GM19452 (cell line): ENCODE results near the gene FAM219A.

ENCODE experiments used
- ATAC-seq: cut with Tn5 transposase; IDR thresholded peaks from one replicate; pipeline ENCODE4 v1.9.1; 2021; ENCODE audit not compliant: unreplicated experiment

Gene FAM219A, protein sequence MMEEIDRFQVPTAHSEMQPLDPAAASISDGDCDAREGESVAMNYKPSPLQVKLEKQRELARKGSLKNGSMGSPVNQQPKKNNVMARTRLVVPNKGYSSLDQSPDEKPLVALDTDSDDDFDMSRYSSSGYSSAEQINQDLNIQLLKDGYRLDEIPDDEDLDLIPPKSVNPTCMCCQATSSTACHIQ

GRCh38 chr9:34458013-34458958 lies at the start of gene FAM219A, which contains the start of gene DNAI1:
FAM219A (minus strand) TSS chr9:34458570; CDS start chr9:34458263, 307 bp downstream.
DNAI1 (plus strand) TSS chr9:34458805; CDS start chr9:34459006, 201 bp downstream.
- ATAC-seq: peak; percentile 98

DNA sequence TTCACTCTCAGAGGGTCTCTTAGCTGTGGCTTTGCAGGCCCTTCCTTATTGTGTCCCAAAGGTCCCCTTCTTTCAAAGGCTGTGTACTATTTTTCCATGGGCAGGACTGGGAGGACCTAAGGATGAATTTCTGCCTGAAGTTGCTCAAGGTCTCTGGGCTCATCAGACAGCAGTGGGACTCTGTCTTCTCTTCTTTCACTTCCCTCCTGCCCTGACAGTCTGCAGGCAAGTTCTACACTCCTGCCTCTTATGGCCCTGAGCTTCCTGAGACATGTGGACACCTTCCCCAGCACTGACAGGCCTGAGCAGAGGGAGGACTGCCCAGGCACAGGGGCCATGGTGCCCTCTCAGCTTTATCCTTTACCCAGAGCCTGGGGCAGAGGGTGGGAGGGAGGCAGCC lies 49.6 kb upstream of the FAM219A start:
- no peak for ATAC-seq

GRCh38 chr9:34507556-34507955 lies 49.2 kb upstream of the FAM219A start:
- ATAC-seq: no peak

- no peak for ATAC-seq
These were observed 48.3 kb upstream of the FAM219A start for GRCh38 chr9:34506623-34507022.

DNA sequence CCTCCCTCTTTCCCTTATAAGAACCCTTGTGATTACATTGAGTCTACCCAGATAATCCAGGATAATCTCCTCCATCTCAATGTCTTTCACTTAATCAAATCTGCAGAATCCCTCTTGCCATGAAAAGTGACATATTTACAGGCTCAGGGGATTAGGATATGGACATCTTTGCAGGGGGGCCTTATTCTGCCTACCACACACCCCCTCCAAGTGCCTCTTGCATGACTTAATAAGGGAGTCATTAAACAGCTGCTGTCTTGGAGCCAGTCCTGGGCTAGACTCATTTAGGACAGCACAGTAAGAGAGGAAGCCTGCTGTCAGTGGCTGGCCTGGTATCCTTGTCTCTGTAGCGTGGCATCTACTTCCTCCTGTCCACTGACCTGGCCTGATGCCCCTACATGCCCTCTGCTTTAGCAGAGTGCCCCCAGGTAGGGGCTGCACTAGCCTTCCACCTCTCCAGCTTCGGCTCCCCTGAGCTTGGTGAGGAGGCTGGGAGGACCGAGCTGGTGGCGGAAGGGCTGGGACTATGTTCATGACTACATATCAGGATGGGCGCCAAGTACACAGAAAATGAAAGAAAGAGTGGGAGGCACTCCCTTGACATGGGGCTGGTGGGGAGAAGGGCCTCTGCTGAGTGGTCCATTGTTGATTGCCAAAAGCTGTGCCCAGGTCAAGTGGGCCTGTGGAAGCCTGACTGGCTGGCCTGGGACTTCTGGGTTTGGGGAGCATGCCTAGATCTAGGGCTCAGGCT lies 47.2 kb upstream of the FAM219A start:
- ATAC-seq: no peak

- ATAC-seq: no peak
These were observed 45.0 kb upstream of the FAM219A start for GRCh38 chr9:34503406-34503805.

GRCh38 chr9:34502891-34503290 lies 44.5 kb upstream of the FAM219A start:
- no peak for ATAC-seq

GRCh38 chr9:34502471-34502870 lies 44.1 kb upstream of the FAM219A start:
- no peak for ATAC-seq

DNA sequence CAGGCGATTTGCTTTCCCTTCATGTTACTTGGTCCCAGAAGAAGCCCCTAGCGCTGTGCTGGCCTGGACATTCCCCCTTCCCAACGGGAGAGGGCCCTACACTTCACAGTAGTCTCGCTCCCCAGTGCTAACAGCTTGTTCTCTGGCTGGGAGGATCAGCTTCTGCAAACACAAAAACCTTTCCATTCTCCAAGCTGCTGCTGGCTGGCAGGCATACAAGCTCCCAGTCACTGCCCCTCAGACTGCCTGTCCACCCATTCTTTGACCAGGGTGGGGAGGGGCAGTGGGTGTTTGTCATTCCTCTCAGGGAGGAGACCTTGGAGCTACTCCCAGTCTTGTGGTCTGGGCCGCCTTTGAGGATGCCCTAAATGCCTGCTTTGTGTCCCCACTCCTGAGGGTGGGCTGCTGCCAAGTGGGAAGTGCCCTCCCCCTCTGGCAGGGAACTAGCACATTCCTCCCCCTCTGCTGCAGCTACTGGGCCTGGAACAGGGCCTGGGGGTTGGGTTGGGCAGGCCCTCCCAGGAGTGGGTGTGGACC lies 43.6 kb upstream of the FAM219A start:
- ATAC-seq: no peak

- ATAC-seq: no peak
These were observed 43.0 kb upstream of the FAM219A start for GRCh38 chr9:34501372-34501771.

DNA sequence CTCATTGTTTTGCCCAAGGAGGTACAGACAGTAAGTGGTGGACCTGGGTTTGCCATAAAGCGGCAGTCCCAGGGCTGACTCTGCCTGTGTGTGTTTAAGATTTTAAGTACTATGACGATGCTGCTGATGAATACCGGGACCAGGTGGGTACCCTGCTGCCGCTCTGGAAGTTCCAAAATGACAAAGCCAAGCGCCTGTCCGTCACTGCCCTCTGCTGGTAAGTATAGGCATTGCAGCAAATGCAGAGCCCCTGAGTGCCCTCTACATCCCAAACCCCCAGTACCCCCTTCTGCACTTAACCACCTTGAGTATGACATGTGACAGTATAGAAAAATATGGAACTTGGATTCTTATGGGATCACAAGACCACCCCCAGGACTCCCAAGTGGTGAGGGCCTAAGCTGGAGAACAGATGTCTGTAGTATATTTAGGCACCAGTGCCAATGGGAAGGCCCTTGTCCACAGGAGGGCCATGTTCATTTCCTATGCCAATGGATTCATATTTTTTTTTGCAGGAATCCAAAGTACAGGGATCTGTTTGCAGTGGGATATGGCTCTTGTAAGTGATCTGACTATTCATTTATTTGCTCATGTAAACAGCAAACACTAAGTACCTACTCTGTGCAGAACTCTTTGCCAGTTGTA lies 42.4 kb upstream of the FAM219A start:
- no peak for ATAC-seq

DNA sequence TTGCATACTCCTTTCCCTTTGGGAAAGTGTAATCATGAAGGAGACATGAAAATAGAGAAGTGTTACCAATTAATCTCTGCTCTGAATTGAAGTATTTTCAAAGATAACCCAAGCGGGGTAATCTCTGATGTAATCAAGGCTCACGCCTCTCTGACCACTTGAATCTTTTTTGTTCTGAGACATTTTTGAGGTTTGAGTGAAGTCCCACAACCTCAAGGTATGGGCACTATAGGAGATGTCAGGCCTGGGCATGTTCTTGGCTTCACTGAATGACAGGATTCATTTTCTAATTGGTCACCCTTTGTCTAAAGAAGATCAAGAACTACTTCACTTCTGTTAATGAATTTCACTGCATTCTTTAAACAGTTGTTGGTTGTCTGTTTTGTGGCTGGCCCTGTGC lies 40.7 kb upstream of the FAM219A start:
- no peak for ATAC-seq

- ATAC-seq: no peak
These were observed 40.2 kb upstream of the FAM219A start for GRCh38 chr9:34498553-34498952.

DNA sequence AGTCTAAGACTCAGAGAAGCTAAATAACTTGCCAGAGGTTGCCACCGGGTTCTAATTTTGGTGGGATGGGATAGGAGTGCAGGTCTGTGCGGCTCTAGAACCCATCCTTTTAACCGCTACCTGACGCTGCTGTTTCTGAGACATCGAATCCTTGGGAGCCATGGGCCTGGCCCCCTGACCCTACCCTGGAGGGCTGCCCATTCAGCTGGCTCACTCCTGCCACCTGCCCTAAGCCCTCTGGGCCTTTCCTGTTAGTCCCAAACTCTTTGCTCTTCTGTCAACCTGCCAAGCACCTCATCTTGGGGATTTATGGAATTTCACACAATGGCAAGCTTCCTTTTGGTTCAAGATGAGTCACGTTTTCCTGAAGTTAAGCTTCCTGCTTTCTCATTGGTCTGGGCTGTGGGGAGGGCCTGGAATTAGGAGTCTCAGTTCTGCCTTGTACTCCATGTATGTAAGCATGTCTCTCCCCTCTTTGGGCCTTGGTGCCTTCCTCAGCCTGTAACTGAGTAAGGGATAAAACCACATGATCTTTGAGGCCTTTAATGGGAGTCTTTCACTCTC lies 37.9 kb upstream of the FAM219A start:
- ATAC-seq: no peak

- no peak for ATAC-seq
These were observed 35.7 kb upstream of the FAM219A start for GRCh38 chr9:34493972-34494535.

DNA sequence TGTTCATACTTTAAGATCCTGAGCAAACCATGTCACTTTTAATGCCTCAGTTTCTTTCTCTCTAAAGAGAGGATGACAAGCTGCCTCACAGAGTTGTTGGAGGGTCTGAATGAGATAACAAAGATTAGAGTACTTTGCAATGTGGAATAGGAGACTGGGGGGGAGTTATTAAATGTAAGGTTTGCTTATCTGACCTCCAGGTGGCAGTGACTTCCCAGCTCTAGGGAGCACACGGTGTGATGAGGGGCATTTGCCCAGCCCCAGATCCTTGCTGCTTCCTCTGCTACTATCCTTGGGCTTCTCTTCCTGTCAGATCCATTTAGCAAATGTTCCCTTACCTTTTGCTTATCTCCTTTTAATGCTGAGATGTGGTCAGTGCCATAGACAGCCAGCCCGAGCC lies 33.7 kb upstream of the FAM219A start:
- ATAC-seq: no peak

- ATAC-seq: no peak
These were observed 33.2 kb upstream of the FAM219A start for GRCh38 chr9:34491596-34491995.

- no peak for ATAC-seq
These were observed 32.4 kb upstream of the FAM219A start for GRCh38 chr9:34490760-34491159.

- ATAC-seq: no peak
These were observed 32.0 kb upstream of the FAM219A start for GRCh38 chr9:34490360-34490759.

DNA sequence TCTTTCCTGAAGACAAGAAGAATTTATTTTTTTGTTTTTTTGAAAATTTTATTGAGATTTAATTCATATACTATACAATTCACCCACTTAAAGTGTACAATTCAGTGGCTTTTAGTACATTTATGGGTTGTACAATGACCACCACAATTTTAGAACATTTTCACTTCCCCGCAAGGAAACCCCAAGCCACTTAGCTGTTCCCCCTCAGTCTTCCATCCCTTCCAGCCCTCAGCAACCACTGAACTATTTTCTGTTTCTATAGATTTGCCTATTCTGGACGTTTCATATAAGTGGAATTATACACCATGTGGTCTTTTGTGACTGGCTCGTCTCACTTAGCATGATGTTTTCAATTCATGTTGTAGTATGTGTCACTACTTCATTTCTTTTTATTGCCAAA lies 28.2 kb upstream of the FAM219A start:
- no peak for ATAC-seq
